GM21528 (cell line): ENCODE results near the gene FBL.

Experiments
- ATAC-seq: cut with Tn5 transposase; IDR thresholded peaks from one replicate; pipeline ENCODE4 v1.9.1; 2021; ENCODE audit warnings: mild to moderate bottlenecking, moderate library complexity; ENCODE audit not compliant: unreplicated experiment, low FRiP score

The FBL gene

GRCh38 chr19:39802958-39803357, 43.2 kb downstream of the FBL start:
- ATAC-seq = no peak

GRCh38 chr19:39797083-39797482, 49.1 kb downstream of the FBL start:
- no peak for ATAC-seq

- ATAC-seq = no peak
Measured at GRCh38 chr19:39796000-39796498, 50.1 kb downstream of the FBL start.

GRCh38 chr19:39795001-39795400, 51.2 kb downstream of the FBL start:
- ATAC-seq = no peak

GRCh38 chr19:39792999-39793546, 53.1 kb downstream of the FBL start:
- ATAC-seq = peak; percentile 70

GRCh38 chr19:39788244-39788643, 57.9 kb downstream of the FBL start:
- no peak for ATAC-seq
